ENCODE data around the gene SMYD3.

SMYD3 gene

GRCh38 chr1:246254854-246255253, 252.2 kb downstream of the SMYD3 start:
- H3K4me1 Mint-ChIP-seq = peaks cover 0 to 2% of the 10 kb centered on the region in 2 donors
- no peaks in the 10 kb centered on the region for H3K27me3 Mint-ChIP-seq
- no peak overlapping the region for H3K27ac Mint-ChIP-seq
- peaks cover 6 to 10% of the 10 kb centered on the region in 2 donors for H3K9me3 Mint-ChIP-seq
- ATAC-seq (replicated peaks) (no peak), DNase-seq (no peak)
- no peak overlapping the region for H3K4me3 Mint-ChIP-seq
- H3K36me3 Mint-ChIP-seq = peaks cover 2 to 10% of the 10 kb centered on the region in 2 donors

- DNase-seq (no peak), ATAC-seq (replicated peaks) (no peak)
- peaks cover 6 to 11% of the 10 kb centered on the region in 2 donors for H3K36me3 Mint-ChIP-seq
- no peak overlapping the region for H3K27ac Mint-ChIP-seq
- no peaks in the 10 kb centered on the region for H3K4me1 Mint-ChIP-seq
- H3K9me3 Mint-ChIP-seq = peaks cover 0 to 1% of the 10 kb centered on the region in 2 donors
- no peak overlapping the region for H3K4me3 Mint-ChIP-seq
- no peaks in the 10 kb centered on the region for H3K27me3 Mint-ChIP-seq
Measured at GRCh38 chr1:246246430-246246829, 260.6 kb downstream of the SMYD3 start.

- H3K4me1 Mint-ChIP-seq = no peaks in the 10 kb centered on the region
- no peak overlapping the region for H3K27ac Mint-ChIP-seq
- no peaks in the 10 kb centered on the region for H3K27me3 Mint-ChIP-seq
- ATAC-seq (replicated peaks) = no peak
- no peak overlapping the region for H3K4me3 Mint-ChIP-seq
- H3K9me3 Mint-ChIP-seq = peaks cover 1 to 5% of the 10 kb centered on the region in 2 donors
- DNase-seq = no peak
- peaks cover 6 to 13% of the 10 kb centered on the region in 2 donors for H3K36me3 Mint-ChIP-seq
Measured at GRCh38 chr1:246245541-246245940, 261.5 kb downstream of the SMYD3 start.

- peaks cover 2 to 3% of the 10 kb centered on the region in 2 donors for H3K9me3 Mint-ChIP-seq
- no peak overlapping the region for H3K27ac Mint-ChIP-seq
- ATAC-seq (replicated peaks) (no peak), DNase-seq (no peak)
- H3K27me3 Mint-ChIP-seq = no peaks in the 10 kb centered on the region
- H3K4me1 Mint-ChIP-seq = no peaks in the 10 kb centered on the region
- peaks cover 4 to 9% of the 10 kb centered on the region in 2 donors for H3K36me3 Mint-ChIP-seq
- no peak overlapping the region for H3K4me3 Mint-ChIP-seq
Measured at GRCh38 chr1:246232126-246232525, 275.0 kb downstream of the SMYD3 start.

GRCh38 chr1:246226041-246226440, 281.0 kb downstream of the SMYD3 start:
- ATAC-seq (replicated peaks) (no peak), DNase-seq (no peak)
- Mint-ChIP-seq H3K9me3 (peaks cover 0 to 1% of the 10 kb centered on the region in 2 donors), H3K4me1 (peaks cover 0 to 5% of the 10 kb centered on the region in 2 donors), H3K27ac (no peak overlapping the region), H3K36me3 (peaks cover 2 to 13% of the 10 kb centered on the region in 2 donors), H3K27me3 (no peaks in the 10 kb centered on the region), H3K4me3 (no peak overlapping the region)

- ATAC-seq (replicated peaks) = no peak
- Mint-ChIP-seq H3K4me3 (no peak overlapping the region), H3K27ac (no peak overlapping the region)
Measured at GRCh38 chr1:246221485-246222255, 285.4 kb downstream of the SMYD3 start.

GRCh38 chr1:246220495-246221065, 286.5 kb downstream of the SMYD3 start:
- Mint-ChIP-seq H3K27ac (no peak overlapping the region), H3K4me3 (no peak overlapping the region), H3K4me1 (peaks cover 2 to 10% of the 10 kb centered on the region in 2 donors), H3K9me3 (peaks cover 0 to 1% of the 10 kb centered on the region in 2 donors), H3K27me3 (no peaks in the 10 kb centered on the region), H3K36me3 (peaks cover 5 to 23% of the 10 kb centered on the region in 2 donors)
- DNase-seq (no peak), ATAC-seq (replicated peaks) (no peak)

More at GRCh38 chr1:246221485-246222255, 285.4 kb downstream of the SMYD3 start:
- peaks cover 5 to 23% of the 10 kb centered on the region in 2 donors for H3K36me3 Mint-ChIP-seq
- peaks cover 0 to 1% of the 10 kb centered on the region in 2 donors for H3K9me3 Mint-ChIP-seq
- H3K27me3 Mint-ChIP-seq = no peaks in the 10 kb centered on the region
- no peak for DNase-seq
- H3K4me1 Mint-ChIP-seq = peaks cover 0 to 10% of the 10 kb centered on the region in 2 donors

- no peak overlapping the region for H3K27ac Mint-ChIP-seq
- no peak overlapping the region for H3K4me3 Mint-ChIP-seq
- peak in 1 of 2 donors; percentile 88 for ATAC-seq (replicated peaks)
Measured at GRCh38 chr1:246219508-246220030, 287.5 kb downstream of the SMYD3 start.

GRCh38 chr1:246218686-246219085, 288.4 kb downstream of the SMYD3 start:
- peaks cover 0 to 1% of the 10 kb centered on the region in 2 donors for H3K9me3 Mint-ChIP-seq
- no peak for ATAC-seq (replicated peaks)
- H3K4me3 Mint-ChIP-seq = no peak overlapping the region
- H3K36me3 Mint-ChIP-seq = peaks cover 7 to 23% of the 10 kb centered on the region in 2 donors
- DNase-seq = no peak
- H3K27me3 Mint-ChIP-seq = no peaks in the 10 kb centered on the region
- no peak overlapping the region for H3K27ac Mint-ChIP-seq
- peaks cover 6 to 9% of the 10 kb centered on the region in 2 donors for H3K4me1 Mint-ChIP-seq

More at GRCh38 chr1:246219508-246220030, 287.5 kb downstream of the SMYD3 start:
- H3K36me3 Mint-ChIP-seq = peaks cover 5 to 19% of the 10 kb centered on the region in 2 donors
- DNase-seq = peak; percentile 50
- H3K4me1 Mint-ChIP-seq = peaks cover 6 to 9% of the 10 kb centered on the region in 2 donors
- H3K9me3 Mint-ChIP-seq = peaks cover 0 to 1% of the 10 kb centered on the region in 2 donors
- no peaks in the 10 kb centered on the region for H3K27me3 Mint-ChIP-seq

- peaks cover 6 to 9% of the 10 kb centered on the region in 2 donors for H3K4me1 Mint-ChIP-seq
- ATAC-seq (replicated peaks) = no peak
- H3K36me3 Mint-ChIP-seq = peaks cover 7 to 25% of the 10 kb centered on the region in 2 donors
- H3K27ac Mint-ChIP-seq = no peak overlapping the region
- peaks cover 0 to 1% of the 10 kb centered on the region in 2 donors for H3K9me3 Mint-ChIP-seq
- DNase-seq = no peak
- H3K27me3 Mint-ChIP-seq = no peaks in the 10 kb centered on the region
- no peak overlapping the region for H3K4me3 Mint-ChIP-seq
Measured at GRCh38 chr1:246216906-246217305, 290.2 kb downstream of the SMYD3 start.

GRCh38 chr1:246215510-246215903, 291.6 kb downstream of the SMYD3 start:
- H3K27ac Mint-ChIP-seq = no peak overlapping the region

GRCh38 chr1:246214708-246215509, 292.2 kb downstream of the SMYD3 start:
- ATAC-seq (replicated peaks) (peak; percentile 93 to 100), DNase-seq (peak; percentile 63)
- H3K4me1 Mint-ChIP-seq = peaks cover 6 to 9% of the 10 kb centered on the region in 2 donors
- no peak overlapping the region for H3K27ac Mint-ChIP-seq
- H3K36me3 Mint-ChIP-seq = peaks cover 9 to 16% of the 10 kb centered on the region in 2 donors
- no peaks in the 10 kb centered on the region for H3K27me3 Mint-ChIP-seq
- H3K9me3 Mint-ChIP-seq = no peaks in the 10 kb centered on the region
- H3K4me3 Mint-ChIP-seq = no peak overlapping the region

More at GRCh38 chr1:246215510-246215903, 291.6 kb downstream of the SMYD3 start:
- Mint-ChIP-seq H3K4me3 (no peak overlapping the region), H3K36me3 (peaks cover 7 to 16% of the 10 kb centered on the region in 2 donors), H3K9me3 (no peaks in the 10 kb centered on the region), H3K4me1 (peaks cover 6 to 9% of the 10 kb centered on the region in 2 donors), H3K27me3 (no peaks in the 10 kb centered on the region)
- DNase-seq = no peak
- no peak for ATAC-seq (replicated peaks)

- no peak overlapping the region for H3K4me3 Mint-ChIP-seq
- no peaks in the 10 kb centered on the region for H3K9me3 Mint-ChIP-seq
- peaks cover 3 to 6% of the 10 kb centered on the region in 2 donors for H3K4me1 Mint-ChIP-seq
- ATAC-seq (replicated peaks) = no peak
- no peak for DNase-seq
- H3K27ac Mint-ChIP-seq = no peak overlapping the region
- no peaks in the 10 kb centered on the region for H3K27me3 Mint-ChIP-seq
- peaks cover 8 to 12% of the 10 kb centered on the region in 2 donors for H3K36me3 Mint-ChIP-seq
Measured at GRCh38 chr1:246213947-246214346, 293.1 kb downstream of the SMYD3 start.

- Mint-ChIP-seq H3K27me3 (no peaks in the 10 kb centered on the region), H3K27ac (no peak overlapping the region), H3K4me3 (no peak overlapping the region), H3K36me3 (peaks cover 8 to 12% of the 10 kb centered on the region in 2 donors), H3K9me3 (no peaks in the 10 kb centered on the region), H3K4me1 (peaks cover 3 to 6% of the 10 kb centered on the region in 2 donors)
- DNase-seq (no peak), ATAC-seq (replicated peaks) (no peak)
Measured at GRCh38 chr1:246213502-246213901, 293.6 kb downstream of the SMYD3 start.
